OCI-LY1 (cell line): ENCODE measurements around the gene TCEAL7.

Source experiments
- EZH2 ChIP-seq: fragments of 200-600 bp; sonication (generic), shearing (Covaris generic); IDR thresholded peaks from 2 replicates; pipeline ENCODE4 v1.8.0; 2017; ENCODE audit warnings: borderline replicate concordance, mixed run types, mild to moderate bottlenecking, antibody characterized with exemption, low read length, moderate library complexity, mixed read lengths
- TF ChIP-seq, protein P1 (sequence below): fragments of 200-600 bp; sonication (generic), shearing (Covaris generic); IDR thresholded peaks from 2 replicates; pipeline ENCODE4 v1.5.1; 2017; ENCODE audit warnings: mild to moderate bottlenecking, antibody characterized with exemption, low read length, moderate library complexity, mixed read lengths

DNA sequence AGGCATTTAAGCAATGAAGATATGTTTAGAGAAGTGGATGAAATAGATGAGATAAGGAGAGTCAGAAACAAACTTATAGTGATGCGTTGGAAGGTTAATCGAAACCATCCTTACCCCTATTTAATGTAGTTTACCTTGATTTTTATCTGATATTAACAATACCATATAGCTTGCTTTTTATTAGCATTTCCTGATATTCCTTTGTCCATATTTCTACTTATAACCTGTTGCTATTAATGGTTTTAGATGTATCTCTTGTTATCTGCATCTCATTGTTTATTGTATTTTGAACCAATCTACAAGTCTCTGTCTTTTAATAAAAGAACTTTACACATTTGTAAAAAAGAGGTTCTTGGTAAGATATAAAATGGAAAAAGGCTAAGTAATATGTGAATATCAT, 27.8 kb downstream of the TCEAL7 start:
- TF ChIP-seq, protein P1, sequence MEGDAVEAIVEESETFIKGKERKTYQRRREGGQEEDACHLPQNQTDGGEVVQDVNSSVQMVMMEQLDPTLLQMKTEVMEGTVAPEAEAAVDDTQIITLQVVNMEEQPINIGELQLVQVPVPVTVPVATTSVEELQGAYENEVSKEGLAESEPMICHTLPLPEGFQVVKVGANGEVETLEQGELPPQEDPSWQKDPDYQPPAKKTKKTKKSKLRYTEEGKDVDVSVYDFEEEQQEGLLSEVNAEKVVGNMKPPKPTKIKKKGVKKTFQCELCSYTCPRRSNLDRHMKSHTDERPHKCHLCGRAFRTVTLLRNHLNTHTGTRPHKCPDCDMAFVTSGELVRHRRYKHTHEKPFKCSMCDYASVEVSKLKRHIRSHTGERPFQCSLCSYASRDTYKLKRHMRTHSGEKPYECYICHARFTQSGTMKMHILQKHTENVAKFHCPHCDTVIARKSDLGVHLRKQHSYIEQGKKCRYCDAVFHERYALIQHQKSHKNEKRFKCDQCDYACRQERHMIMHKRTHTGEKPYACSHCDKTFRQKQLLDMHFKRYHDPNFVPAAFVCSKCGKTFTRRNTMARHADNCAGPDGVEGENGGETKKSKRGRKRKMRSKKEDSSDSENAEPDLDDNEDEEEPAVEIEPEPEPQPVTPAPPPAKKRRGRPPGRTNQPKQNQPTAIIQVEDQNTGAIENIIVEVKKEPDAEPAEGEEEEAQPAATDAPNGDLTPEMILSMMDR, result no peak
- no peak for TF ChIP-seq EZH2
